ENCODE data around the gene C16orf89. TPM values are rescaled to one million over a fixed set of nuclear protein-coding genes. Genes with fewer than 3 reads are reported as not detected.

Gene C16orf89
- polyA plus RNA-seq, 1 of the 3 experiments (the other 2 are of a cell fraction): not detected

- H3K36me3 ChIP-seq (replicated peaks in 1 of 2; ENCODE audit: control insufficient read depth in 1 of 2, insufficient read depth in 2 of 2, low read length in 1 of 2): peaks cover 0 to 2% of the 10 kb centered on the region in 2 experiments
These were observed 39.1 kb downstream of the C16orf89 start for GRCh38 chr16:5026664-5027063.

DNA sequence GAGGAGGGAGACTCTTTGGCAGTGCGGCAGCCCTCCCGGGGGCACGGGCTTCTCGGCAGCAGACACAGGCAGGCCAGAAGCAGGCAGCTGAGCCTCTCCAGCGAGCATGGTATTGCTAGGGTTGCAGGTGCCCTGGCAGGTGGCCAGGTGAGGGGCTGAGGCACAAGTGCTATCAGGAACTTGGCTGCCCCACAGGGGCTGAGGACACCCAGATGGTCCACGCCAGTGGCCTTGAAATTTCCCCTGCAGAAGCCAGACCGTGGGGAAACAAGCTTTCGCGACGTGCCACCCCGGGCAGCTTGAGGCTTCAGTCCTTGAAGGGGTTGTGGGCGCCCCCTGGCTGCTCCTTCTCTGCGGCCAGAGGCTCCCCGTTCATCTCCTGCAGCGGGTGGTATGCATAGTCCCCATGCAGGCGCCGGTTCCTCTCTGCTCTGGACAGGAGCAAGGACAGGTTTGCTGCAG lies 40.6 kb downstream of the C16orf89 start:
- Histone ChIP-seq H3K4me1 (ENCODE audit: control insufficient read depth in 1 of 2, insufficient read depth in 2 of 2, low read depth in 1 of 2, low read length in 1 of 2) (no peaks in the 10 kb centered on the region), H3K9me2 (no peaks in the 10 kb centered on the region), H3K9ac (no peak overlapping the region), H3K79me2 (ENCODE audit: insufficient read depth) (no peaks in the 10 kb centered on the region), H3K4me3 (ENCODE audit: low read depth in 2 of 2, low read length in 1 of 2) (no peak overlapping the region), H3K27me3 (ENCODE audit: insufficient read depth) (peaks cover 14% of the 10 kb centered on the region; the same call in 1 of the 2 replicates), H3K4me2 (no peak overlapping the region), H3K36me3 (replicated peaks in 1 of 2; ENCODE audit: control insufficient read depth in 1 of 2, insufficient read depth in 2 of 2, low read length in 1 of 2) (peaks cover 0 to 2% of the 10 kb centered on the region in 2 experiments), H3F3A (replicated peaks; ENCODE audit: insufficient read depth) (no peaks in the 10 kb centered on the region), H3K27ac (ENCODE audit: low read depth in 2 of 2, low read length in 1 of 2) (no peak overlapping the region), H2AFZ (ENCODE audit: low read depth) (no peak overlapping the region), H3K9me3 (no peaks in the 10 kb centered on the region), H4K20me1 (ENCODE audit: insufficient read depth) (no peaks in the 10 kb centered on the region)
- no peak for DNase-seq
- ChIA-PET CTCF (interaction anchor here (0.6 to 1.5 kb wide), 3 partner anchors 14 to 67 kb away, joined by 3 to 5 read pairs (median 4); partner anchors contain the start of gene SEC14L5), POLR2A (no interaction called here)
- WGBS (ENCODE audit: low lambda C conversion rate): 60% methylated on average over 1 of the region's 17 CpGs
- TF ChIP-seq NRF1 (IDR thresholded peaks at IDR 0.05; ENCODE audit: low read depth, low read length): no peak
- TF ChIP-seq, protein P1, sequence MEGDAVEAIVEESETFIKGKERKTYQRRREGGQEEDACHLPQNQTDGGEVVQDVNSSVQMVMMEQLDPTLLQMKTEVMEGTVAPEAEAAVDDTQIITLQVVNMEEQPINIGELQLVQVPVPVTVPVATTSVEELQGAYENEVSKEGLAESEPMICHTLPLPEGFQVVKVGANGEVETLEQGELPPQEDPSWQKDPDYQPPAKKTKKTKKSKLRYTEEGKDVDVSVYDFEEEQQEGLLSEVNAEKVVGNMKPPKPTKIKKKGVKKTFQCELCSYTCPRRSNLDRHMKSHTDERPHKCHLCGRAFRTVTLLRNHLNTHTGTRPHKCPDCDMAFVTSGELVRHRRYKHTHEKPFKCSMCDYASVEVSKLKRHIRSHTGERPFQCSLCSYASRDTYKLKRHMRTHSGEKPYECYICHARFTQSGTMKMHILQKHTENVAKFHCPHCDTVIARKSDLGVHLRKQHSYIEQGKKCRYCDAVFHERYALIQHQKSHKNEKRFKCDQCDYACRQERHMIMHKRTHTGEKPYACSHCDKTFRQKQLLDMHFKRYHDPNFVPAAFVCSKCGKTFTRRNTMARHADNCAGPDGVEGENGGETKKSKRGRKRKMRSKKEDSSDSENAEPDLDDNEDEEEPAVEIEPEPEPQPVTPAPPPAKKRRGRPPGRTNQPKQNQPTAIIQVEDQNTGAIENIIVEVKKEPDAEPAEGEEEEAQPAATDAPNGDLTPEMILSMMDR (IDR thresholded peaks at IDR 0.05): peak; percentile 16; the same call in 1 of the 2 replicates
- TF ChIP-seq JUND (IDR thresholded peaks at IDR 0.05): no peak
- no peak for TF ChIP-seq POLR2AphosphoS5 (IDR thresholded peaks at IDR 0.05; ENCODE audit: low read depth, low read length)

More at GRCh38 chr16:5026664-5027063, 39.1 kb downstream of the C16orf89 start:
- DNase-seq: no peak
- no peak overlapping the region for H2AFZ ChIP-seq (ENCODE audit: low read depth)
- TF ChIP-seq GATA2 (CRISPR knock-in tag; IDR thresholded peaks at IDR 0.05) (no peak), POLR2AphosphoS5 (IDR thresholded peaks at IDR 0.05; ENCODE audit: low read depth, low read length) (no peak), MAX (IDR thresholded peaks at IDR 0.05; ENCODE audit: low read depth) (no peak), RXRA (IDR thresholded peaks at IDR 0.05; ENCODE audit: borderline replicate concordance, low read depth) (no peak), TAF1 (IDR thresholded peaks at IDR 0.05; ENCODE audit: borderline replicate concordance, low read depth, low read length) (no peak), RFX5 (IDR thresholded peaks at IDR 0.05; ENCODE audit: low read length) (no peak), USF2 (IDR thresholded peaks at IDR 0.05; ENCODE audit: borderline replicate concordance, low read depth, low read length) (no peak), RAD21 (IDR thresholded peaks at IDR 0.05; ENCODE audit: low read length) (no peak), IRF3 (IDR thresholded peaks at IDR 0.05; ENCODE audit: low read depth, low read length) (no peak)
- TF ChIP-seq, protein P1 (IDR thresholded peaks at IDR 0.05): no peak
- H3K4me3 ChIP-seq (ENCODE audit: low read depth in 2 of 2, low read length in 1 of 2): no peak overlapping the region
- CTCF ChIA-PET: no interaction called here
- no peaks in the 10 kb centered on the region for H4K20me1 ChIP-seq (ENCODE audit: insufficient read depth)
- H3K27ac ChIP-seq (ENCODE audit: low read depth in 2 of 2, low read length in 1 of 2): no peak overlapping the region
- H3K9me2 ChIP-seq: no peaks in the 10 kb centered on the region
- H3F3A ChIP-seq (replicated peaks; ENCODE audit: insufficient read depth): no peaks in the 10 kb centered on the region
- no peaks in the 10 kb centered on the region for H3K4me1 ChIP-seq (ENCODE audit: control insufficient read depth in 1 of 2, insufficient read depth in 2 of 2, low read depth in 1 of 2, low read length in 1 of 2)
- H3K9ac ChIP-seq: no peak overlapping the region
- no peak overlapping the region for H3K4me2 ChIP-seq
- H3K79me2 ChIP-seq (ENCODE audit: insufficient read depth): no peaks in the 10 kb centered on the region
- no peaks in the 10 kb centered on the region for H3K9me3 ChIP-seq
- POLR2A ChIA-PET: interaction anchor here (0.6 kb wide), 1 partner anchor 960 kb away, joined by 5 read pairs; no protein-coding TSS in a partner anchor
- 91% methylated on average over 7 of the region's 8 CpGs for WGBS (ENCODE audit: low lambda C conversion rate)
- H3K27me3 ChIP-seq (ENCODE audit: insufficient read depth): peaks cover 3% of the 10 kb centered on the region; the same call in 1 of the 2 replicates

All from SK-N-SH (cell line).